ENCODE data around the gene IFIT5. TPM values are rescaled to one million over a fixed set of nuclear protein-coding genes. Genes with fewer than 3 reads are reported as not detected.

Gene IFIT5
- total RNA-seq, 1 donor from 2014 or later = 12.9 TPM

GRCh38 chr10:89413398-89413912, 913 bp upstream of the IFIT5 start:
- peak overlapping the region; percentile 99 for H3K4me3 Mint-ChIP-seq
- H3K27me3 Mint-ChIP-seq (ENCODE audit: low read depth) = no peaks in the 10 kb centered on the region
- H3K36me3 Mint-ChIP-seq (ENCODE audit: low read depth) = peaks cover 17% of the 10 kb centered on the region
- peaks cover 33% of the 10 kb centered on the region for H3K4me1 Mint-ChIP-seq
- TF ChIP-seq CTCF (conservative IDR thresholded peaks at IDR 0.05) = no peak
- H3K27ac Mint-ChIP-seq (ENCODE audit: unreplicated experiment) = peak overlapping the region; percentile 23
- no peak for DNase-seq (ENCODE audit: low read depth, low spot score)
- H3K9me3 Mint-ChIP-seq = peaks cover 3% of the 10 kb centered on the region

GRCh38 chr10:89414879-89415821, 782 bp downstream of the IFIT5 start:
- Mint-ChIP-seq H3K36me3 (ENCODE audit: low read depth) (peaks cover 17% of the 10 kb centered on the region), H3K4me3 (peak overlapping the region; percentile 99), H3K4me1 (peaks cover 34% of the 10 kb centered on the region), H3K9me3 (peaks cover 3% of the 10 kb centered on the region), H3K27ac (ENCODE audit: unreplicated experiment) (peak overlapping the region; percentile 94), H3K27me3 (ENCODE audit: low read depth) (no peaks in the 10 kb centered on the region)
- peak; percentile 34 for TF ChIP-seq CTCF (conservative IDR thresholded peaks at IDR 0.05)
- peak; percentile 35 for DNase-seq (ENCODE audit: low read depth, low spot score)

GRCh38 chr10:89416465-89416864, 2.1 kb downstream of the IFIT5 start:
- Mint-ChIP-seq H3K9me3 (peaks cover 3% of the 10 kb centered on the region), H3K36me3 (ENCODE audit: low read depth) (peaks cover 21% of the 10 kb centered on the region), H3K4me3 (peak overlapping the region; percentile 62), H3K27me3 (ENCODE audit: low read depth) (no peaks in the 10 kb centered on the region), H3K4me1 (peaks cover 34% of the 10 kb centered on the region), H3K27ac (ENCODE audit: unreplicated experiment) (no peak overlapping the region)
- no peak for TF ChIP-seq CTCF (conservative IDR thresholded peaks at IDR 0.05)
- no peak for DNase-seq (ENCODE audit: low read depth, low spot score)

- peaks cover 21% of the 10 kb centered on the region for H3K4me1 Mint-ChIP-seq
- H3K9me3 Mint-ChIP-seq = no peaks in the 10 kb centered on the region
- no peak overlapping the region for H3K4me3 Mint-ChIP-seq
- peaks cover 15% of the 10 kb centered on the region for H3K36me3 Mint-ChIP-seq (ENCODE audit: low read depth)
- DNase-seq (ENCODE audit: low read depth, low spot score) = no peak
- H3K27ac Mint-ChIP-seq (ENCODE audit: unreplicated experiment) = no peak overlapping the region
- no peaks in the 10 kb centered on the region for H3K27me3 Mint-ChIP-seq (ENCODE audit: low read depth)
- peak; percentile 57 for TF ChIP-seq CTCF (conservative IDR thresholded peaks at IDR 0.05)
Observed at GRCh38 chr10:89419548-89419947, 5.2 kb downstream of the IFIT5 start.

- no peak for TF ChIP-seq CTCF (conservative IDR thresholded peaks at IDR 0.05)
- Mint-ChIP-seq H3K9me3 (no peaks in the 10 kb centered on the region), H3K36me3 (ENCODE audit: low read depth) (peaks cover 13% of the 10 kb centered on the region), H3K4me3 (no peak overlapping the region), H3K27ac (ENCODE audit: unreplicated experiment) (no peak overlapping the region), H3K4me1 (peaks cover 14% of the 10 kb centered on the region), H3K27me3 (ENCODE audit: low read depth) (no peaks in the 10 kb centered on the region)
- DNase-seq (ENCODE audit: low read depth, low spot score) = no peak
Observed at GRCh38 chr10:89421018-89421476, 6.7 kb downstream of the IFIT5 start.
